ENCODE results near the gene ARID3A. TPM values are rescaled to one million over a fixed set of nuclear protein-coding genes. Genes with fewer than 3 reads are reported as not detected.

Gene ARID3A
- total and polyA plus RNA-seq, 2 of the 13 experiments (the other 11 are each of a cell fraction or from before 2014, with no cell fraction given), result 71.3 to 77.9 TPM

DNA sequence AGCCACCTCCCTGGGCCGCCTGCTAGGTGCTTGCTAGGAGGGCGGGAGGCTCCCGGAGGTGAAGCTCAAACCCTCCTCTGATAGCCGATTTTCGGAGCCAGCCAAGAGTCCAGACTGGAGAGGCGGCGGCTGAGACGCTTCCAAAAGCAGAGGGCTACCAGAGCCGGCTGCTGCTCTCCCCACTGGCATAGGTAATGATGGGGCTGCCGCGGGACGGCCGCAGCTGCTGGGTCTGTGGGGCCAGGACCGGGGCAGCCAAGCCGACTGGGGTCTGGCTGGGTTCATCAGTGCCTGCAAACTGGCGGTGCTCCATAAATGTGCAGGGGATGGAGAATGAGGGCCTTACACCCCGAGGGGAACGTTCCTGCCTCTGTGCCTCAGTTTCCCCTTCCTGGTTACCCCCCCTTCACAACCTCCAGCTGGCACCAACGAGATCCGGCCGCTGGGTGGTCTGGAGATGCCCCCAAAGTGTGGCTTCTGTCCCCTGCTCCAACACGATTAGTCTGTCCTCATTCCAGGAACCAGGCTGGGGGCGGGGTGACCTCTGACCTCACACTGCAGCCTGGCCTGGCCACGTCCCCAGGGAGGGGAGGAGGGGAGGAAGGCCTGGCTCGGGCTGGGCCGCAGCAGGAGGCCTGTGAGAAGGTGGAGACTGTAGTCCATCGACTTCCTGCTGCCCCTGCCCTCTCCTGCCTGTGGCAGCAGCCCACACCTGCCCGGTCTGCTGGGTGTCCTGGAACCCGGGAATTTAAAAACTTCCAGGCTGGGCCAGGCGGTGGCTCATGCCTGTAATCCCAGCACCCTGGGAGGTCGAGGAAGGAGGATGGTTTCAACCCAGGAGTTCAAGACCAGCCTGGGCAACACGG lies 54.5 kb downstream of the ARID3A start (continued):
- peak; percentile 85 for TF ChIP-seq ERF (CRISPR knock-in tag; IDR thresholded peaks at IDR 0.05)
- 0 out of 2 replicates have a peak, but pooled peaks have one; percentile 82 for TF ChIP-seq SNAI1 (CRISPR knock-in tag; IDR thresholded peaks at IDR 0.05; ENCODE audit: borderline replicate concordance)
- TF ChIP-seq, protein P1, sequence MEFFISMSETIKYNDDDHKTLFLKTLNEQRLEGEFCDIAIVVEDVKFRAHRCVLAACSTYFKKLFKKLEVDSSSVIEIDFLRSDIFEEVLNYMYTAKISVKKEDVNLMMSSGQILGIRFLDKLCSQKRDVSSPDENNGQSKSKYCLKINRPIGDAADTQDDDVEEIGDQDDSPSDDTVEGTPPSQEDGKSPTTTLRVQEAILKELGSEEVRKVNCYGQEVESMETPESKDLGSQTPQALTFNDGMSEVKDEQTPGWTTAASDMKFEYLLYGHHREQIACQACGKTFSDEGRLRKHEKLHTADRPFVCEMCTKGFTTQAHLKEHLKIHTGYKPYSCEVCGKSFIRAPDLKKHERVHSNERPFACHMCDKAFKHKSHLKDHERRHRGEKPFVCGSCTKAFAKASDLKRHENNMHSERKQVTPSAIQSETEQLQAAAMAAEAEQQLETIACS (CRISPR knock-in tag; IDR thresholded peaks at IDR 0.05), result no peak
- peak; percentile 43; the same call in 1 of the 2 replicates for TF ChIP-seq ZNF768 (CRISPR knock-in tag; IDR thresholded peaks at IDR 0.05)
- TF ChIP-seq HNRNPLL (IDR thresholded peaks at IDR 0.05; ENCODE audit: low read depth, low read length, poor library complexity, severe bottlenecking), result peak; percentile 31
- TF ChIP-seq PCBP1 (IDR thresholded peaks at IDR 0.05; ENCODE audit: borderline replicate concordance, low read depth, low read length), result peak; percentile 86
- TF ChIP-seq GPN1 (CRISPR knock-in tag; IDR thresholded peaks at IDR 0.05; ENCODE audit: borderline replicate concordance), result no peak
- TF ChIP-seq ZNF652 (CRISPR knock-in tag; IDR thresholded peaks at IDR 0.05; ENCODE audit: borderline replicate concordance, low read depth), result peak; percentile 47; the same call in 1 of the 2 replicates
- TF ChIP-seq FOSL2 (CRISPR knock-in tag; IDR thresholded peaks at IDR 0.05), result peak; percentile 63
- TF ChIP-seq SMYD3 (CRISPR knock-in tag; IDR thresholded peaks at IDR 0.05), result no peak
- TF ChIP-seq ZSCAN29 (CRISPR knock-in tag; conservative IDR thresholded peaks at IDR 0.05), result peak; percentile 76; the same call in 1 of the 2 replicates
- peak; percentile 72; the same call in 1 of the 2 replicates for TF ChIP-seq ZNF274 (CRISPR knock-in tag; IDR thresholded peaks at IDR 0.05)
- 0 out of 2 replicates have a peak, but pooled peaks have one; percentile 77 for TF ChIP-seq ZSCAN31 (CRISPR knock-in tag; IDR thresholded peaks at IDR 0.05; ENCODE audit: low read depth)
- TF ChIP-seq HDAC1 (CRISPR knock-in tag; IDR thresholded peaks at IDR 0.05), result peak; percentile 91
- TF ChIP-seq ZFP82 (CRISPR knock-in tag; IDR thresholded peaks at IDR 0.05; ENCODE audit: borderline replicate concordance), result no peak
- TF ChIP-seq, protein P2, sequence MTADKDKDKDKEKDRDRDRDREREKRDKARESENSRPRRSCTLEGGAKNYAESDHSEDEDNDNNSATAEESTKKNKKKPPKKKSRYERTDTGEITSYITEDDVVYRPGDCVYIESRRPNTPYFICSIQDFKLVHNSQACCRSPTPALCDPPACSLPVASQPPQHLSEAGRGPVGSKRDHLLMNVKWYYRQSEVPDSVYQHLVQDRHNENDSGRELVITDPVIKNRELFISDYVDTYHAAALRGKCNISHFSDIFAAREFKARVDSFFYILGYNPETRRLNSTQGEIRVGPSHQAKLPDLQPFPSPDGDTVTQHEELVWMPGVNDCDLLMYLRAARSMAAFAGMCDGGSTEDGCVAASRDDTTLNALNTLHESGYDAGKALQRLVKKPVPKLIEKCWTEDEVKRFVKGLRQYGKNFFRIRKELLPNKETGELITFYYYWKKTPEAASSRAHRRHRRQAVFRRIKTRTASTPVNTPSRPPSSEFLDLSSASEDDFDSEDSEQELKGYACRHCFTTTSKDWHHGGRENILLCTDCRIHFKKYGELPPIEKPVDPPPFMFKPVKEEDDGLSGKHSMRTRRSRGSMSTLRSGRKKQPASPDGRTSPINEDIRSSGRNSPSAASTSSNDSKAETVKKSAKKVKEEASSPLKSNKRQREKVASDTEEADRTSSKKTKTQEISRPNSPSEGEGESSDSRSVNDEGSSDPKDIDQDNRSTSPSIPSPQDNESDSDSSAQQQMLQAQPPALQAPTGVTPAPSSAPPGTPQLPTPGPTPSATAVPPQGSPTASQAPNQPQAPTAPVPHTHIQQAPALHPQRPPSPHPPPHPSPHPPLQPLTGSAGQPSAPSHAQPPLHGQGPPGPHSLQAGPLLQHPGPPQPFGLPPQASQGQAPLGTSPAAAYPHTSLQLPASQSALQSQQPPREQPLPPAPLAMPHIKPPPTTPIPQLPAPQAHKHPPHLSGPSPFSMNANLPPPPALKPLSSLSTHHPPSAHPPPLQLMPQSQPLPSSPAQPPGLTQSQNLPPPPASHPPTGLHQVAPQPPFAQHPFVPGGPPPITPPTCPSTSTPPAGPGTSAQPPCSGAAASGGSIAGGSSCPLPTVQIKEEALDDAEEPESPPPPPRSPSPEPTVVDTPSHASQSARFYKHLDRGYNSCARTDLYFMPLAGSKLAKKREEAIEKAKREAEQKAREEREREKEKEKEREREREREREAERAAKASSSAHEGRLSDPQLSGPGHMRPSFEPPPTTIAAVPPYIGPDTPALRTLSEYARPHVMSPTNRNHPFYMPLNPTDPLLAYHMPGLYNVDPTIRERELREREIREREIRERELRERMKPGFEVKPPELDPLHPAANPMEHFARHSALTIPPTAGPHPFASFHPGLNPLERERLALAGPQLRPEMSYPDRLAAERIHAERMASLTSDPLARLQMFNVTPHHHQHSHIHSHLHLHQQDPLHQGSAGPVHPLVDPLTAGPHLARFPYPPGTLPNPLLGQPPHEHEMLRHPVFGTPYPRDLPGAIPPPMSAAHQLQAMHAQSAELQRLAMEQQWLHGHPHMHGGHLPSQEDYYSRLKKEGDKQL (CRISPR knock-in tag; IDR thresholded peaks at IDR 0.05; ENCODE audit: low read depth), result peak; percentile 71
- no peak for TF ChIP-seq SRF (IDR thresholded peaks at IDR 0.05; ENCODE audit: low read depth, low read length)
- TF ChIP-seq ZNF333 (CRISPR knock-in tag; IDR thresholded peaks at IDR 0.05; ENCODE audit: borderline replicate concordance), result peak; percentile 88; the same call in 1 of the 2 replicates
- peak; percentile 94 for TF ChIP-seq ZFY (CRISPR knock-in tag; IDR thresholded peaks at IDR 0.05)
- TF ChIP-seq ZBTB21 (CRISPR knock-in tag; IDR thresholded peaks at IDR 0.05), result no peak
- no peak for TF ChIP-seq CCAR2 (optimal IDR thresholded peaks at IDR 0.05; ENCODE audit: low read depth, low read length)
- TF ChIP-seq, protein P3, sequence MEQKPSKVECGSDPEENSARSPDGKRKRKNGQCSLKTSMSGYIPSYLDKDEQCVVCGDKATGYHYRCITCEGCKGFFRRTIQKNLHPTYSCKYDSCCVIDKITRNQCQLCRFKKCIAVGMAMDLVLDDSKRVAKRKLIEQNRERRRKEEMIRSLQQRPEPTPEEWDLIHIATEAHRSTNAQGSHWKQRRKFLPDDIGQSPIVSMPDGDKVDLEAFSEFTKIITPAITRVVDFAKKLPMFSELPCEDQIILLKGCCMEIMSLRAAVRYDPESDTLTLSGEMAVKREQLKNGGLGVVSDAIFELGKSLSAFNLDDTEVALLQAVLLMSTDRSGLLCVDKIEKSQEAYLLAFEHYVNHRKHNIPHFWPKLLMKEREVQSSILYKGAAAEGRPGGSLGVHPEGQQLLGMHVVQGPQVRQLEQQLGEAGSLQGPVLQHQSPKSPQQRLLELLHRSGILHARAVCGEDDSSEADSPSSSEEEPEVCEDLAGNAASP (CRISPR knock-in tag; IDR thresholded peaks at IDR 0.05; ENCODE audit: borderline replicate concordance), result peak; percentile 74; the same call in 1 of the 2 replicates

Data from HepG2 (cell line).